ENCODE measurements around the gene KIAA1217. TPM values are rescaled to one million over a fixed set of nuclear protein-coding genes. Genes with fewer than 3 reads are reported as not detected.

The KIAA1217 gene
- total RNA-seq, 1 experiment from 2014 or later = 171 TPM

DNA sequence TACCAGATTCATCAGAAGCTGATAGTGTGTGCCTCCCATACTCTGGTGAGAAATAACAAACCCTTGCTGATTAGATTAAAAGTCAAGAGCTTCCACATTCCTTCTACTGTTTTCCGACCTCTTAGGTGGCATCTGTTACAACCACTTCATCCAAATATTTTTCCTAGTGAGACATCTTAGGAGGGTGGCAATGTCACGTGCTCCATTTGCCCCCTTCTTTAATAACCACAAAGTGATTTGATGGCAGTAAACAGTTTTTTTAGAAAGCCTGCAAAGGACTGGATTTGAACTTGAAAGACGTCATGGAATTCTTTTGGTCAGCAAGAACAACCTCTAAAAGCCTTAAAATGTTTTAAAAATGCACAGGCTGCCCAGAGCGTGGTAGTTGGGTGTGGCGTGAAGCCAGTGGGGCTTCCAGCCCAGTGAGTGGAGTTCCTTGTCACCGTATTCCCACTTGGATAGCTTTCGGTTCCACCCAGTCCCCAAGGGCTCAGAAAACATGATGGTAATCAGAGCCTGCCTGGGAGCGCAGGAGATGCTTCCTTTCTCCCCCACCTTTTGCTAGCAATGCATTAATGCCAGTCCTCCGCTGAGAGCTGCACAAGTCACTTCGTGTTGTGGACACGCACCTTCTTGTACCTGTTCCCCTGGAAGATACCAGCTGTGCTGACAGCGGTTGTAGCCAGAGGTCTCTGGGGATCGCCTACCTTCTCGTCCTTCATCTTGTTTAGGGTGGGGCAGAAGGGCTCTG lies 256.4 kb downstream of the KIAA1217 start:
- ChIA-PET POLR2A (interaction anchor here (0.6 to 1.5 kb wide), 2 partner anchors 10 to 27 kb away, joined by 3 to 6 read pairs; no protein-coding TSS in a partner anchor), CTCF (interaction anchor here (0.6 to 1.0 kb wide), 2 partner anchors 16 to 64 kb away, joined by 3 read pairs; no protein-coding TSS in a partner anchor)
- intact Hi-C loops (cut with micrococcal nuclease; ENCODE audit: unreplicated experiment) = loop anchor here (10.0 kb wide), 1 partner anchor 50 kb away; no protein-coding TSS in a partner anchor
- peaks cover 4% of the 10 kb centered on the region for H3K36me3 ChIP-seq (ENCODE audit: control insufficient read depth, insufficient read depth, low read length)
- peaks cover 59% of the 10 kb centered on the region for H3K4me1 Mint-ChIP-seq (ENCODE audit: low read depth, unreplicated experiment)
- peak overlapping the region; percentile 37 for H3K4me3 ChIP-seq (ENCODE audit: low read depth, low read length)
- H3K27ac Mint-ChIP-seq (ENCODE audit: unreplicated experiment) = peak overlapping the region; percentile 71
- peak overlapping the region; percentile 73 for H3K4me3 Mint-ChIP-seq (ENCODE audit: unreplicated experiment)
- H3K27me3 ChIP-seq (replicated peaks; ENCODE audit: control insufficient read depth, insufficient read depth, low read length) = no peaks in the 10 kb centered on the region
- TSS peak; percentile 86 for BruUV-seq (replicated peaks)
- H3K9me3 ChIP-seq = no peaks in the 10 kb centered on the region
- no peaks in the 10 kb centered on the region for H3K9me3 Mint-ChIP-seq (ENCODE audit: unreplicated experiment)
- TF ChIP-seq, protein P1, sequence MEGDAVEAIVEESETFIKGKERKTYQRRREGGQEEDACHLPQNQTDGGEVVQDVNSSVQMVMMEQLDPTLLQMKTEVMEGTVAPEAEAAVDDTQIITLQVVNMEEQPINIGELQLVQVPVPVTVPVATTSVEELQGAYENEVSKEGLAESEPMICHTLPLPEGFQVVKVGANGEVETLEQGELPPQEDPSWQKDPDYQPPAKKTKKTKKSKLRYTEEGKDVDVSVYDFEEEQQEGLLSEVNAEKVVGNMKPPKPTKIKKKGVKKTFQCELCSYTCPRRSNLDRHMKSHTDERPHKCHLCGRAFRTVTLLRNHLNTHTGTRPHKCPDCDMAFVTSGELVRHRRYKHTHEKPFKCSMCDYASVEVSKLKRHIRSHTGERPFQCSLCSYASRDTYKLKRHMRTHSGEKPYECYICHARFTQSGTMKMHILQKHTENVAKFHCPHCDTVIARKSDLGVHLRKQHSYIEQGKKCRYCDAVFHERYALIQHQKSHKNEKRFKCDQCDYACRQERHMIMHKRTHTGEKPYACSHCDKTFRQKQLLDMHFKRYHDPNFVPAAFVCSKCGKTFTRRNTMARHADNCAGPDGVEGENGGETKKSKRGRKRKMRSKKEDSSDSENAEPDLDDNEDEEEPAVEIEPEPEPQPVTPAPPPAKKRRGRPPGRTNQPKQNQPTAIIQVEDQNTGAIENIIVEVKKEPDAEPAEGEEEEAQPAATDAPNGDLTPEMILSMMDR (IDR thresholded peaks at IDR 0.05; ENCODE audit: insufficient read depth in 1 of 2, low read depth in 1 of 2, low read length in 1 of 2, severe bottlenecking in 1 of 2, unreplicated experiment in 1 of 2) = no peak
- peak in 1 of 2 experiments; percentile 60 for DNase-seq
- no peaks in the 10 kb centered on the region for H3K27me3 Mint-ChIP-seq (ENCODE audit: insufficient read depth, unreplicated experiment)
- peaks cover 46% of the 10 kb centered on the region for H3K4me1 ChIP-seq
- peaks cover 73% of the 10 kb centered on the region for H3K36me3 Mint-ChIP-seq (ENCODE audit: insufficient read depth, unreplicated experiment)

DNA sequence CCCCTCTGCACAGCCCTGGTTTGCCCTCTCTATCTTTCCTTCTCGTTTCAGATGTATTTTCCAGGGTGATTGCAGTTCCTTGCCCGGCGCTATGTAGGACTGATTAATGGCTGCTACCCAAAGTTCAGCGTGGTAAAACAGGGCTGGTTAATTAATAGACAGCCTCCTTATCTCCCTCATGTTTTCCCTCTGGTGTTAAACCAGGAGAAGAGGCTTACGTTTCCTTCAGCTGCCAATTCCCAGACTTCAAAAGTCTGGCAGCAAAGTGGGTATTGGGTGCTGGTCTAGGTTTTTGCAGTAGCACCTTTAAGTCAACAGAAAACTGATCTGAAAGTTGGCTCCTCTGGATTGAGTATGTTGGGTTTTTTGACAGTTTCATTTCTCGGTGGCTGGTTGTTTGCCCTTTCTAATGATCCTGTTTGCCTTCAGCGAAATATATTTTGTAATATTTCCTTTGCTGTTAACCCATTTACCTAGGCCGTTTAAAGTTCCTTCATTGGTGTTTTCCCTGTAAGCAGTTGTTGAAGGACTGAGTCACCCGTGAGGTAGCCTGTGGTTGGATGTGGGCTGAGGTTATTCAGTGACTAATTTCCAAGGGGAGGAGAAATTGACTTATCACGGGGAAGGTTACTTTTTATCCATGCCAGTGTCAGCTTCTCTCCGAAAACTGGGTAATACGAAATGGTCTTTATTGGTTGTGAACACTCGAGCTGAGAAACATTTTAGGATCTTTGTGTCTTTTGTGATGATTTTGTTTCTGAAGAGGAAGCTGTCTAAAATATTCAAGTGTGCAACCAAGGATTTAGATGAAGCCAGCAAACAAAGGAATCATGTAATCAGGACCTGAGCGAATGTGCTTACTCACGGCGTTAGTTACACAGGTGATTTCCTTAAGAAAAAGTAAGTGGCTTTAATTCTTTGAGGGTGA lies 257.2 kb downstream of the KIAA1217 start:
- POLR2A ChIA-PET = interaction anchor here (1.5 kb wide), 1 partner anchor 28 kb away, joined by 6 read pairs; no protein-coding TSS in a partner anchor
- BruUV-seq (replicated peaks) = no TSS peak
- TF ChIP-seq, protein P1 (IDR thresholded peaks at IDR 0.05; ENCODE audit: insufficient read depth in 1 of 2, low read depth in 1 of 2, low read length in 1 of 2, severe bottlenecking in 1 of 2, unreplicated experiment in 1 of 2) = no peak

DNA sequence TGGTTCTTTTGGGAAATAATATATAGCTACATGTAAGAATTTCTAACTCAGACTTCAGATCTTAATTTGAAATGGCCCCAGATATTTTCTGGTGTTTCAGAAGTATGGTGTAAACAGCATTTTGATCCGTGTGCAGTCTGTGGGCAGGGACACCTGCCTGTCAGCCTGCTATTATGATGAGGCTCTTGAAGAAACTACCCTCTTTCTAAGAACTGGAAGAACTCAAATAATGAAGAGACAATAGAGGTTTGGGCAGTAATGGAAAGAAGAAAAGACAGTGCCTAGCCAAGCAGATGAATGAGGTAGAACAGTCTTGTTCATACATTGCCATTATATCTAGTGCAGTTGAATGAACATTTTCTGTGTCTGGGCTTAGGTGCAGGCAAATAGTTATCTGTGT lies 258.2 kb downstream of the KIAA1217 start:
- peaks cover 7% of the 10 kb centered on the region for H3K9me3 Mint-ChIP-seq (ENCODE audit: unreplicated experiment)
- H3K4me1 Mint-ChIP-seq (ENCODE audit: low read depth, unreplicated experiment) = peaks cover 69% of the 10 kb centered on the region
- H3K27me3 ChIP-seq (replicated peaks; ENCODE audit: control insufficient read depth, insufficient read depth, low read length) = no peaks in the 10 kb centered on the region
- TF ChIP-seq, protein P1 (IDR thresholded peaks at IDR 0.05; ENCODE audit: insufficient read depth in 1 of 2, low read depth in 1 of 2, low read length in 1 of 2, severe bottlenecking in 1 of 2, unreplicated experiment in 1 of 2) = no peak
- peak overlapping the region; percentile 37 for H3K4me3 ChIP-seq (ENCODE audit: low read depth, low read length)
- H3K9me3 ChIP-seq = no peaks in the 10 kb centered on the region
- H3K36me3 Mint-ChIP-seq (ENCODE audit: insufficient read depth, unreplicated experiment) = peaks cover 82% of the 10 kb centered on the region
- ChIA-PET CTCF (interaction anchor here (0.7 kb wide), 1 partner anchor 240 kb away, joined by 3 read pairs; no protein-coding TSS in a partner anchor), POLR2A (no interaction called here)
- intact Hi-C loops (cut with micrococcal nuclease; ENCODE audit: unreplicated experiment) = loop anchor here (2.0 to 10.0 kb wide), 3 partner anchors 52 to 260 kb away; no protein-coding TSS in a partner anchor
- DNase-seq = no peak
- H3K4me3 Mint-ChIP-seq (ENCODE audit: unreplicated experiment) = peak overlapping the region; percentile 73
- peaks cover 52% of the 10 kb centered on the region for H3K4me1 ChIP-seq
- peaks cover 2% of the 10 kb centered on the region for H3K36me3 ChIP-seq (ENCODE audit: control insufficient read depth, insufficient read depth, low read length)
- no TSS peak for BruUV-seq (replicated peaks)
- H3K27me3 Mint-ChIP-seq (ENCODE audit: insufficient read depth, unreplicated experiment) = no peaks in the 10 kb centered on the region
- H3K27ac Mint-ChIP-seq (ENCODE audit: unreplicated experiment) = peak overlapping the region; percentile 71

More for the DNA sequence above, 257.2 kb downstream of the KIAA1217 start:
- Mint-ChIP-seq H3K9me3 (ENCODE audit: unreplicated experiment) (no peaks in the 10 kb centered on the region), H3K27ac (ENCODE audit: unreplicated experiment) (peak overlapping the region; percentile 71), H3K27me3 (ENCODE audit: insufficient read depth, unreplicated experiment) (no peaks in the 10 kb centered on the region), H3K4me1 (ENCODE audit: low read depth, unreplicated experiment) (peaks cover 66% of the 10 kb centered on the region), H3K4me3 (ENCODE audit: unreplicated experiment) (peak overlapping the region; percentile 73), H3K36me3 (ENCODE audit: insufficient read depth, unreplicated experiment) (peaks cover 73% of the 10 kb centered on the region)
- DNase-seq = peak; percentile 78
- intact Hi-C loops (cut with micrococcal nuclease; ENCODE audit: unreplicated experiment) = loop anchor here (1.0 to 10.0 kb wide), 8 partner anchors 9 to 259 kb away; no protein-coding TSS in a partner anchor
- H3K4me1 ChIP-seq = peaks cover 52% of the 10 kb centered on the region
- CTCF ChIA-PET = interaction anchor here (0.6 to 1.1 kb wide), 4 partner anchors 15 to 83 kb away, joined by 3 to 8 read pairs (median 4); no protein-coding TSS in a partner anchor
- no peaks in the 10 kb centered on the region for H3K36me3 ChIP-seq (ENCODE audit: control insufficient read depth, insufficient read depth, low read length)
- no peaks in the 10 kb centered on the region for H3K27me3 ChIP-seq (replicated peaks; ENCODE audit: control insufficient read depth, insufficient read depth, low read length)
- H3K4me3 ChIP-seq (ENCODE audit: low read depth, low read length) = peak overlapping the region; percentile 37
- H3K9me3 ChIP-seq = no peaks in the 10 kb centered on the region

All from Caco-2 (cell line).